ENCODE measurements around the gene PSME2. TPM values are rescaled to one million over a fixed set of nuclear protein-coding genes. Genes with fewer than 3 reads are reported as not detected.

PSME2 gene
- total and polyA plus RNA-seq, 2 of the 13 experiments (the other 11 are each of a cell fraction or from before 2014, with no cell fraction given): 332 to 716 TPM

- TF ChIP-seq, protein P1, sequence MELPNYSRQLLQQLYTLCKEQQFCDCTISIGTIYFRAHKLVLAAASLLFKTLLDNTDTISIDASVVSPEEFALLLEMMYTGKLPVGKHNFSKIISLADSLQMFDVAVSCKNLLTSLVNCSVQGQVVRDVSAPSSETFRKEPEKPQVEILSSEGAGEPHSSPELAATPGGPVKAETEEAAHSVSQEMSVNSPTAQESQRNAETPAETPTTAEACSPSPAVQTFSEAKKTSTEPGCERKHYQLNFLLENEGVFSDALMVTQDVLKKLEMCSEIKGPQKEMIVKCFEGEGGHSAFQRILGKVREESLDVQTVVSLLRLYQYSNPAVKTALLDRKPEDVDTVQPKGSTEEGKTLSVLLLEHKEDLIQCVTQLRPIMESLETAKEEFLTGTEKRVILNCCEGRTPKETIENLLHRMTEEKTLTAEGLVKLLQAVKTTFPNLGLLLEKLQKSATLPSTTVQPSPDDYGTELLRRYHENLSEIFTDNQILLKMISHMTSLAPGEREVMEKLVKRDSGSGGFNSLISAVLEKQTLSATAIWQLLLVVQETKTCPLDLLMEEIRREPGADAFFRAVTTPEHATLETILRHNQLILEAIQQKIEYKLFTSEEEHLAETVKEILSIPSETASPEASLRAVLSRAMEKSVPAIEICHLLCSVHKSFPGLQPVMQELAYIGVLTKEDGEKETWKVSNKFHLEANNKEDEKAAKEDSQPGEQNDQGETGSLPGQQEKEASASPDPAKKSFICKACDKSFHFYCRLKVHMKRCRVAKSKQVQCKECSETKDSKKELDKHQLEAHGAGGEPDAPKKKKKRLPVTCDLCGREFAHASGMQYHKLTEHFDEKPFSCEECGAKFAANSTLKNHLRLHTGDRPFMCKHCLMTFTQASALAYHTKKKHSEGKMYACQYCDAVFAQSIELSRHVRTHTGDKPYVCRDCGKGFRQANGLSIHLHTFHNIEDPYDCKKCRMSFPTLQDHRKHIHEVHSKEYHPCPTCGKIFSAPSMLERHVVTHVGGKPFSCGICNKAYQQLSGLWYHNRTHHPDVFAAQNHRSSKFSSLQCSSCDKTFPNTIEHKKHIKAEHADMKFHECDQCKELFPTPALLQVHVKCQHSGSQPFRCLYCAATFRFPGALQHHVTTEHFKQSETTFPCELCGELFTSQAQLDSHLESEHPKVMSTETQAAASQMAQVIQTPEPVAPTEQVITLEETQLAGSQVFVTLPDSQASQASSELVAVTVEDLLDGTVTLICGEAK (IDR thresholded peaks at IDR 0.05): no peak
- TF ChIP-seq, protein P1 (CRISPR knock-in tag; IDR thresholded peaks at IDR 0.05): no peak
- no peak for TF ChIP-seq FLYWCH1 (CRISPR knock-in tag; IDR thresholded peaks at IDR 0.05)
- TF ChIP-seq ZNF136 (CRISPR knock-in tag; IDR thresholded peaks at IDR 0.05; ENCODE audit: low read depth): no peak
- no peak for TF ChIP-seq SMAD9 (CRISPR knock-in tag; IDR thresholded peaks at IDR 0.05)
- 0 out of 2 replicates have a peak, but pooled peaks have one; percentile 40 for TF ChIP-seq MED13 (CRISPR knock-in tag; IDR thresholded peaks at IDR 0.05)
- 0 out of 2 replicates have a peak, but pooled peaks have one; percentile 19 for TF ChIP-seq MYC (CRISPR knock-in tag; IDR thresholded peaks at IDR 0.05; ENCODE audit: borderline replicate concordance)
- TF ChIP-seq ZNF232 (CRISPR knock-in tag; IDR thresholded peaks at IDR 0.05; ENCODE audit: borderline replicate concordance): peak; percentile 71; the same call in 1 of the 2 replicates
- no peak for TF ChIP-seq FOXM1 (CRISPR knock-in tag; IDR thresholded peaks at IDR 0.05)
- TF ChIP-seq ZNF619 (CRISPR knock-in tag; IDR thresholded peaks at IDR 0.05): peak; percentile 46; the same call in 1 of the 2 replicates
- TF ChIP-seq KLF15 (CRISPR knock-in tag; IDR thresholded peaks at IDR 0.05; ENCODE audit: borderline replicate concordance): no peak
- TF ChIP-seq ZBTB38 (CRISPR knock-in tag; IDR thresholded peaks at IDR 0.05): peak; percentile 96
- TF ChIP-seq ELF4 (CRISPR knock-in tag; IDR thresholded peaks at IDR 0.05; ENCODE audit: borderline replicate concordance): no peak
- peak; percentile 43; the same call in 1 of the 2 replicates for TF ChIP-seq ZNF143 (CRISPR knock-in tag; IDR thresholded peaks at IDR 0.05)
- no peak for TF ChIP-seq ZNF841 (CRISPR knock-in tag; IDR thresholded peaks at IDR 0.05; ENCODE audit: borderline replicate concordance)
- no peak for TF ChIP-seq RARG (CRISPR knock-in tag; IDR thresholded peaks at IDR 0.05; ENCODE audit: low read depth)
- TF ChIP-seq, protein P2, sequence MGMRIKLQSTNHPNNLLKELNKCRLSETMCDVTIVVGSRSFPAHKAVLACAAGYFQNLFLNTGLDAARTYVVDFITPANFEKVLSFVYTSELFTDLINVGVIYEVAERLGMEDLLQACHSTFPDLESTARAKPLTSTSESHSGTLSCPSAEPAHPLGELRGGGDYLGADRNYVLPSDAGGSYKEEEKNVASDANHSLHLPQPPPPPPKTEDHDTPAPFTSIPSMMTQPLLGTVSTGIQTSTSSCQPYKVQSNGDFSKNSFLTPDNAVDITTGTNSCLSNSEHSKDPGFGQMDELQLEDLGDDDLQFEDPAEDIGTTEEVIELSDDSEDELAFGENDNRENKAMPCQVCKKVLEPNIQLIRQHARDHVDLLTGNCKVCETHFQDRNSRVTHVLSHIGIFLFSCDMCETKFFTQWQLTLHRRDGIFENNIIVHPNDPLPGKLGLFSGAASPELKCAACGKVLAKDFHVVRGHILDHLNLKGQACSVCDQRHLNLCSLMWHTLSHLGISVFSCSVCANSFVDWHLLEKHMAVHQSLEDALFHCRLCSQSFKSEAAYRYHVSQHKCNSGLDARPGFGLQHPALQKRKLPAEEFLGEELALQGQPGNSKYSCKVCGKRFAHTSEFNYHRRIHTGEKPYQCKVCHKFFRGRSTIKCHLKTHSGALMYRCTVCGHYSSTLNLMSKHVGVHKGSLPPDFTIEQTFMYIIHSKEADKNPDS (CRISPR knock-in tag; IDR thresholded peaks at IDR 0.05): no peak
- no peak for TF ChIP-seq ZNF615 (CRISPR knock-in tag; IDR thresholded peaks at IDR 0.05; ENCODE audit: borderline replicate concordance)
Observed at GRCh38 chr14:24132061-24132685, 14.2 kb downstream of the PSME2 start (continued).
